GM18505 (cell line): Measurements from ENCODE around the gene CYP2A7.
"Not testable (repeated sequence)": the region's sequence is repeated elsewhere in the genome, so short reads cannot be mapped to it uniquely, and the experiment has no call there.

Experiments
- ATAC-seq: cut with Tn5 transposase; IDR thresholded peaks from one replicate; pipeline ENCODE4 v1.9.1; 2021; ENCODE audit not compliant: unreplicated experiment
- POLR2A ChIP-seq: IDR thresholded peaks from 4 replicates; pipeline ENCODE4 v1.6.1; 2011; ENCODE audit warnings: borderline replicate concordance; ENCODE audit not compliant: insufficient read depth, insufficient read length; ENCODE audit errors: extremely low read depth

Gene CYP2A7, protein sequence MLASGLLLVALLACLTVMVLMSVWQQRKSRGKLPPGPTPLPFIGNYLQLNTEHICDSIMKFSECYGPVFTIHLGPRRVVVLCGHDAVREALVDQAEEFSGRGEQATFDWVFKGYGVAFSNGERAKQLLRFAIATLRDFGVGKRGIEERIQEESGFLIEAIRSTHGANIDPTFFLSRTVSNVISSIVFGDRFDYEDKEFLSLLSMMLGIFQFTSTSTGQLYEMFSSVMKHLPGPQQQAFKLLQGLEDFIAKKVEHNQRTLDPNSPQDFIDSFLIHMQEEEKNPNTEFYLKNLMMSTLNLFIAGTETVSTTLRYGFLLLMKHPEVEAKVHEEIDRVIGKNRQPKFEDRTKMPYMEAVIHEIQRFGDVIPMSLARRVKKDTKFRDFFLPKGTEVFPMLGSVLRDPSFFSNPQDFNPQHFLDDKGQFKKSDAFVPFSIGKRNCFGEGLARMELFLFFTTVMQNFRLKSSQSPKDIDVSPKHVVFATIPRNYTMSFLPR

DNA sequence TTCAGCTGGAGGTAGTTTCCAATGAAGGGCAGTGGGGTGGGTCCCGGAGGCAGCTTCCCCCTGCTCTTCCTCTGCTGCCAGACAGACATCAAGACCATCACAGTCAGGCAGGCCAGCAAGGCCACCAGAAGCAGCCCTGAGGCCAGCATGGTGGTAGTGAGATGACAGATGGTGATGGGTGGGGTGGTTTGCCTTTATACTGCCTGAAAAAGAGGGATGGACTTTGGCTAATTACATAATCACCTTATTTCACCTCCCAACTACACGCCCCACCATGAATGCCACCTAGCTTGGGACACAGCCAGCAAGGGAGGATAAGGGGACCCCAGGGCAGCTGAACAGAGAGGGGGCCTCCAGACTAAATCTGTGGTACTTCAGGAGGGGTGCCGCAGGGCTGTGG is at the start of gene CYP2A7:
Gene CYP2A7 (minus strand): TSS at position 170 of the 400 bp plus-strand sequence. CDS start 21 bp downstream, at position 149.
- ATAC-seq = not testable (repeated sequence)

DNA sequence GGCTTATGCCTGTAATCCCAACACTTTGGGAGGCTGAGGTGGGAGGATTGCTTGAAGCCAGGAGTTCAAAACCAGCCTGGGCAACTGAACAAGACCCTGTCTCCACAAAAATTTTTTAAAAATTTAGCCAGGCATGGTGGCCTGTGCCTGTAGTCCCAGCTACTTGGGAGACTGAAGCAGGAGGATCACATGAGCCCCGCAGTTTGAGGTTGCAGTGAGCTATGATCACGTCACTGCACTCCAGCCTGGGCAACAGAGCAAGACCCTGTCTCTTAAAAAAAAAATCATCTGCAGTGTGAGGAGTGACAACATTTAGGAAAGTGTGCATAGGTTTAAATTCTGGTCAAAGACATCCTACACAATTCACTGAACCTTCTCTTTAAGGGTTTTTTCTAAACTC is 48.8 kb upstream of the CYP2A7 start:
- ATAC-seq = not testable (repeated sequence)

DNA sequence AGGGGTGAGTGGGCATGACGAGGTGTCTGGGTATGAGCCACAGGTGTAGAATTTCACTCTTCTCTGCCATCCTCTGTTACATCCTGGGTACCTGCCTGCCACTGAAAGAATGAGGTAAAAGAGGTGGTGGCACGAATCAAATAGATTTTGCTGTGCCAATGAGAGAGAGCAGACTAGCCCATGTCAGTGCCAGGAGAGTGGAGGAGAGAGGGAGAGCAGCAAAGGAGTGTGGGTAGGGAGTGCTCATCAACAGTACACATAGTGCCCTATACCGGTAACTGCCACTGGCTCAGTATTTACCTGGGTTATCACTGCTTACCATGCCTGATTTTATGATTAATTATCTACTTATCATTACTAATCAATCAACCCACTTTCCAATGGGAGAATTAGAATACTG is 47.9 kb upstream of the CYP2A7 start:
- not testable (repeated sequence) for ATAC-seq

DNA sequence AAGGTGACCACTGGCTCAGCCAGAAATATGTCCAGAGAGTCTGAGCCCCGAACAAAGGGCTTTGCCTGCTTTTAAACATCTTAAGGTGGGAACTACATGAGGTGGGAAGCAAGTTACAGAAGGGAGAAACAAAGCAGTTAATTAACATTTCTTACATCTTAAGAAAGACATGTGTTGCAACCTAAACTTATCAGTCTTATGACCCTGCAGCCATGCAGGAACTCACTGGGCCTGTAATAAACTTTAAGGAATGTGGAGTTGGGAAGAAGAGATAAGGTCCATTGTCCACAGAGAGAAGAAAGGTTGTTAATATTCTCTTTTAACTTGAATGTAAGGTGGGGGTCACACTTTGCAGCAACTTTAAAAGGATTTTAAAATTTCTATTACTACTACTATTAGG is 46.8 kb upstream of the CYP2A7 start:
- TF ChIP-seq POLR2A = no peak
- no peak for ATAC-seq

DNA sequence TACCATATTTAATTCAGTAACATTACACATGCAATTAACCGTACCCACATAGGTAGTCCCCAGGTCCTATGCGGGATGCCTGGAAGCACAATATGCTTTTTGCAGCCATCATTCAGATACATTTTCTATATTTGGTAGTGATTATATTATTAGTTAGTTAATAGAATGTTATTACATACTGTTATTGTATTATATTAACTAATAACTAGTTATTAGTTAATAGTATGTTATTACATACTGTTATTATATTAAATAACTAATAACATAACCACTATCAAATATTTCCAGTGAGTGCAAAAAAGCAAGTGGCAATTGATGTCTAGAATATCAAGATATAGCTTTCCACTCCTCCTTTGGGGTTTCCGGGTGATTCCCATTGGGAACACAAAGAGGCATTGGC is 45.5 kb upstream of the CYP2A7 start:
- no peak for TF ChIP-seq POLR2A

DNA sequence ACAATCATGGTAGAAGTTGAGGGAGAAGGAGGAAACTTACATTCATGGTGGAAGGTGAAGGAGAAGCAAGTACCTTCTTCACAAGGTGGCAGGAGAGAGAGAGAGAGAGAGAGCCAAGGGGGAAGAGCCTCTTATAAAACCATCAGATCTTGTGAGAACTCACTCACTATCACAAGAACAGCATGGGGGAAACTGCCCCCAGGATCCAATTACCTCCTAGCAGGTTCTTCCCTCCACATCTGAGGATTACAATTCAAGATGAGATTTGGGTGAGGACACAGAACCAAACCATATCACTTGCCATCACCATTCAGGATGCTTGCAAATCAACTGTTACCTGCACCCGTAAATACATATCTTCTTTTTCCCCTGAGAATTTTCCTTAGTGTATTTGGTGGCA is 44.2 kb upstream of the CYP2A7 start:
- ATAC-seq = not testable (repeated sequence)

More for the DNA sequence above, 45.5 kb upstream of the CYP2A7 start:
- no peak for ATAC-seq

DNA sequence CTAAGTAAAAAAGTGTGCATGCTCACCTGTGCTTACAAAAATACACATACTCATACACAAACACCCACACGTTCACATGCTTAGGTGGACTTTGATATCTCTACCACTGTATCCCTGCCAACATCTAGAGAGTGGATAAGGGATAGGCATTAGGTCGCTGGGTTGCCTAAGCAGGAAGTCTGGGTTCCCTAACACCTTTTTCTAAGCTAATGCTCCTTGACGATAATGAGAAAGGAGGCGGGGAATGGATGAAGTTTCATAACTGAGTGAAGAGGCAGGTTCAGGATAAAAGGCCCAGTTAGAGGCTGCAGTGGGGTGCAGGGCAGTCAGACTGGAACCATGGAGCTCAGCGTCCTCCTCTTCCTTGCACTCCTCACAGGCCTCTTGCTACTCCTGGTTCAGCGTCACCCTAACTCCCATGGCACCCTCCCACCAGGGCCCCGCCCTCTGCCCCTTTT is 41.9 kb upstream of the CYP2A7 start:
- no peak for ATAC-seq
- TF ChIP-seq POLR2A = no peak

DNA sequence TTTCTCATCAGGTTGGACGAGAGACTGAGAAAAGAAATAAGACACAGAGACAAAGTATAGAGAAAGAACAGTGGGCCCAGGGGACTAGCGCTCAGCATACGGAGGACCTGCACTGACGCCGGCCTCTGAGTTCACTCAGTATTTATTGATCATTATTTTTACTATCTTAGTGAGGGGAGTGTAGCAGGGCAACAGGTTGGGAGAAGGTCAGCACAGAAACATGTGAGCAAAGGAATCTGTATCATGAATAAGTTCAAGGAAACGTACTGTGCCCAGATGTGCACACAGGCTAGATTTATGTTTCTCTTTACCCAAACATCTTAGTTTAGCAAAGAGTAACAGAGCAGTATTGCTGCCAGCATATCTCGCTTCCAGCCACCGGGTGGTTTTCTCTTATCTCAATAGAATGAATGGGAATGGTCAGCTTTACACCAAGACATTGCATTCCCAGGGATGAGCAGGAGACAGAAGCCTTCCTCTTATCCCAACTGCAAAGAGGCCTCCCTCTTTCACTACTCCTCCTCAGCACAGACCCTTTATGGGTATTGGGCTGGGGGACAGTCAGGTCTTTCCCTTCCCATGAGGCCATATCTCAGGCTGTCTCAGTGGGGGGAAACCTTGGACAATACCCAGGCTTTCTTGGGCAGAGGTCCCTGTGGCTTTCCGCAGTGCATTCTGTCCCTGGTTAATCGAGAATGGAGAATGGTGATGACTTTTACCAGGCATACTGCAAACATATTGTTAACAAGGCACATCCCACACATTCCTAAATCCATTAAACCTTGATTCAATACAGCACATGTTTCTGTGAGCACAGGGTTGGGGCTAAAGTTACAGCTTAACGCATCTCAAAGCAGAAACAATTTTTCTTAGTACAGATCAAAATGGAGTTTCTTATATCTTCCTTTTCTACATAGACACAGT is 40.5 kb upstream of the CYP2A7 start:
- ATAC-seq = not testable (repeated sequence)

DNA sequence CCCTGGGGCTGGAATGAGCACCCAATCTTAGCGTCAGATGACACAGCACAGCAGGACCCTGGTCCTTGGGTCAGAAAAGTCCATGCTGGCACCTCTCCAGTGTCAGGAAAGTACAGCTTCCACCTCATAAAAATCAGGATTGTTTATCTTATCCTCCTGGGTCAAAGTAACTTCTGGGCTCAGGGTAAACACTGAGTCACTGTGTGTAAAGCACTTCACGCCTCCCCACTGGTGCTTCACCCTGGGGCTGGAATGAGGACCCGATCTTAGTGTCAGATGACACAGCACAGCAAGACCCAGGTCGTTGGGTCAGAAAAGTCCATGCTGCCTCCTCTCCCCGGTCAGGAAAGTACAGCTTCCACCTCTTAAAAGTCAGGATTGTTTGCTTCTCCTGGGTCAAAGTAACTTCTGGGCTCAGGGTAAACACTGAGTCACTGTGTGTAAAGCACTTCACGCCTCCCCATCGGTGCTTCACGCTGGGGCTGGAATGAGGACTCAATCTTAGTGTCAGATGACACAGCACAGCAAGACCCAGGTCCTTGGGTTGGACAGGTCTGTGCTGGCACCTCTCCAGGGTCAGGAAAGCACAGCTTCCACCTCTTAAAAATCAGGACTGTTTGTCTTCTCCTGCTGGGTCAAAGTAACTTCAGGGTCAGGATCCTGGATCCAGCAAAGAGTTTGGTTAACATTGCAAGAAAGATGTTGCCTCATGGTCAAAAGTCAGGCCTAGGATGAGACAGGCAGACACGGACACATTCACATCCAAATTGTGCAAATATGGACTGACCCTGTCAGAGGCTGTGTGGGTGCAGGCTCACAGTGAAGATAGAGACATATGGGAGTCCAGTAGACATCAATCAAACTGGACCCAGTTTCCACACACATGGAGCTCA is 39.2 kb upstream of the CYP2A7 start:
- no peak for ATAC-seq
- TF ChIP-seq POLR2A = no peak

DNA sequence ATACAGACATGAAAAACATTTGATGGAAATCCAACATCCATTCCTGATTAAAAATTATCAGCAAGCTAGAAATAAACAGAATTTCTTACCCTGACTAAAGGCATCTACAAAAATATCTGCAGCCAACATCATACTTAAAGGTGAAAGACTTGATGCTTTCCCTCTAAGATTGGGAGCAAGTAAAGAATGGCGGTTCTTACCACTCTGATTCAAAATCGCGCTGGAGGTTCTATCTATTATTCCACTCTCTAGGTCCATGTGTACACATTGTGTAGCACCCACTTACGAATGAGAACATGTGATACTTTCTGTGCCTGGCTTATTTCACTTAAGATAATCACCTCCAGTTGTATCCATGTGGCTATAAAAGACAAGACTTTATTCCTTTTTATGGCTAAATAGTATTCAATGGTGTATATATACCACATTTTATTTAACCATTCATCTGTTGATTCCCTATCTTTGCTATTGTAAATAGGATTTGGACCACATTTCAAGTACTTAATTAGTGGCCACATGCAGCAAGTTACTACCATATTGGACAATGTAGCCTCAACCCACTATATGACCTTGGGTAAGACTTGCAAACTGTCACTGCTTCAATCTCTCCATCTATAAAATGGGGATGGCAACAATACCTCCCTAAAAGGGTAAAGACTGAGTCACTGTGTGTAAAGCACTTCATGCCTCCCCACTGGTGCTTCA is 38.4 kb upstream of the CYP2A7 start:
- no peak for ATAC-seq
- no peak for TF ChIP-seq POLR2A

DNA sequence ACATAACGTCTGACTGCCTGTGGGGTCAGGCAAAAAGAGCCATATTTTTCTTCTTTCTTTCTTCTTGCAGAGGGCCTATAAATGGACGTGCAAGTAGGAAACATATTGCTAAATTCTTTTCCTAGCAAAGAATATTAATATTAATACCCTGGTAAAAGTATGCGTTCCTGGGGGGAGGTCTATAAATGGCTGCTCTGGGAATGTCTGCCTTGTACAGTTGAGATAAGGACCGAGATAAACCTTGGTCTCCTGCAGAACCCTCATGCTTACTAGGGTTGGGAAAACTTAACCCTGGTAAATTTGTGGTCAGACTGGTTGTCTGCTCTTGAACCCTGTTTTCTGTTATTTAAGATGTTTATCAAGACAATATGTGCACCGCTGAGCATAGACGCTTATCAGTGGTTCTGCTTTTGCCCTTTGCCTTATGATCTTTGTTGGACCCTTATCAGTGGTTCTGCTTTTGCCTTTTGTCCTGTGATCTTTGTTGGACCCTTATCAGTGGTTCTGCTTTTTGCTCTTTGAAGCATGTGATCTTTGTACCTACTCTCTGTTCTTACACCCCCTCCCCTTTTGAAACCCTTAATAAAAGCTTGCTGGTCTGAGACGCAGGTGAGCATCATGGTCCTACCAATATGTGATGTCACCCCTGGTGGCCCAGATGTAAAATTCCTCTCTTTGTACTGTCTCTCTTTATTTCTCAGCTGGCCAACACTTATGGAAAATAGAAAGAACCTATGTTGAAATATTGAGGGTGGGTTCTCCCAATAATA is 37.7 kb upstream of the CYP2A7 start:
- ATAC-seq = not testable (repeated sequence)

DNA sequence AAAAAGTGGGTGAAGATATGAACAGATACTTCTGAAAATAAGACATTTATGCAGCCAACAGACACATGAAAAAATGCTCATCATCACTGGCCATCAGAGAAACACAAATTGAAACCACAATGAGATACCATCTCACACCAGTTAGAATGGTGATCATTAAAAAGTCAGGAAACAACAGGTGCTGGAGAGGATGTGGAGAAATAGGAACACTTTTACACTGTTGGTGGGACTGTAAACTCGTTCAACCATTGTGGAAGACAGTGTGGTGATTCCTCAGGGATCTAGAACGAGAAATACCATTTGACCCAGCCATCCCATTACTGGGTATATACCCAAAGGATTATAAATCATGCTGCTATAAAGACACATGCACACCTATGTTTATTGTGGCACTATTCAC is 36.3 kb upstream of the CYP2A7 start:
- not testable (repeated sequence) for ATAC-seq
